Activated effector memory CD4-positive, alpha-beta T cell treated with Interleukin-2 at 50 U/mL for 16 hours (primary cell): ENCODE results near the gene SERPINH1.
A peak's percentile ranks its signal among the peaks of the same experiment; 100 is the strongest.

ENCODE experiments used
- DNase-seq: peaks from one replicate; pipeline ENCODE4 v3.0.0-alpha.2; 2020

SERPINH1 gene

GRCh38 chr11:75562048-75562835, at the start of gene SERPINH1:
Gene SERPINH1, plus strand, starts transcription at chr11:75562253. Its CDS starts 4,097 bp downstream, at chr11:75566350.
- DNase-seq, result peak; percentile 46

GRCh38 chr11:75513250-75513649, 48.8 kb upstream of the SERPINH1 start:
- no peak for DNase-seq

- no peak for DNase-seq
These were observed 47.5 kb upstream of the SERPINH1 start for GRCh38 chr11:75514596-75514995.

- no peak for DNase-seq
These were observed 45.9 kb upstream of the SERPINH1 start for GRCh38 chr11:75516140-75516539.

GRCh38 chr11:75516886-75517285, 45.2 kb upstream of the SERPINH1 start:
- no peak for DNase-seq

- DNase-seq, result no peak
These were observed 43.9 kb upstream of the SERPINH1 start for GRCh38 chr11:75518204-75518549.

- DNase-seq, result no peak
These were observed 43.0 kb upstream of the SERPINH1 start for GRCh38 chr11:75518771-75519653.

GRCh38 chr11:75520688-75521087, 41.4 kb upstream of the SERPINH1 start:
- DNase-seq, result no peak

GRCh38 chr11:75522286-75523044, 39.6 kb upstream of the SERPINH1 start:
- DNase-seq, result no peak

GRCh38 chr11:75523189-75523588, 38.9 kb upstream of the SERPINH1 start:
- DNase-seq, result no peak

- no peak for DNase-seq
These were observed 38.0 kb upstream of the SERPINH1 start for GRCh38 chr11:75523811-75524664.

- peak; percentile 18 for DNase-seq
These were observed 37.2 kb upstream of the SERPINH1 start for GRCh38 chr11:75524665-75525432.

GRCh38 chr11:75525433-75526191, 36.4 kb upstream of the SERPINH1 start, which contains the start of gene GDPD5:
Gene GDPD5, minus strand, starts transcription at chr11:75525941. Its CDS starts 48,206 bp downstream, at chr11:75477735.
- peak; percentile 84 for DNase-seq

- DNase-seq, result no peak
These were observed 35.9 kb upstream of the SERPINH1 start for GRCh38 chr11:75526192-75526541.

- DNase-seq, result no peak
These were observed 34.9 kb upstream of the SERPINH1 start for GRCh38 chr11:75527130-75527529.

- no peak for DNase-seq
These were observed 33.9 kb upstream of the SERPINH1 start for GRCh38 chr11:75527938-75528735.

- DNase-seq, result no peak
These were observed 31.5 kb upstream of the SERPINH1 start for GRCh38 chr11:75530577-75530976.

- no peak for DNase-seq
These were observed 30.7 kb upstream of the SERPINH1 start for GRCh38 chr11:75531325-75531724.

- DNase-seq, result peak; percentile 74
These were observed 29.6 kb upstream of the SERPINH1 start for GRCh38 chr11:75532200-75533048.
